ENCODE measurements around the gene CXCR1.
"Not testable (repeated sequence)": the region's sequence is repeated elsewhere in the genome, so short reads cannot be mapped to it uniquely, and the experiment has no call there.

Gene CXCR1

DNA sequence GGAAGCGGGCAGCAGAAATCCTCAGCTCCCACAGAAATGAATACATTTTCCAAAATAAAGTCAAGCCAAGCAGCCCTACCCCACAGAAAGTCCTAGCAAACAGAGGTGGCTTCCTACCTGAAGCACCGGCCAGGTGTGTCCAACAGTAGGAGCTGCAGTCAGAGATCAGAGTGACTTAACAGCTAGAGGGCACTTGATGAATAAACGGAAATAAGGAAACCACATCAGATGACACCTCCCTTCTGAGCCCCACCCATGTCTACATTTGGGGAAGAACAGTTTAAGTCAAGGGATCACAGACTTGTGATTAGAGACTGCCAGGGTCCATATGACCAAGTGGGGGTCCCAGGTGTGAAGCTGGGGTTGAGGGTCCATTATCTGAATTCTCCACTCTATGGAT lies at the start of gene CXCR1:
CXCR1 (minus strand) TSS at position 172 of the 400 bp plus-strand sequence. CDS start 1,751 bp downstream, outside the sequence.
- DNase-seq: peak; percentile 35

DNA sequence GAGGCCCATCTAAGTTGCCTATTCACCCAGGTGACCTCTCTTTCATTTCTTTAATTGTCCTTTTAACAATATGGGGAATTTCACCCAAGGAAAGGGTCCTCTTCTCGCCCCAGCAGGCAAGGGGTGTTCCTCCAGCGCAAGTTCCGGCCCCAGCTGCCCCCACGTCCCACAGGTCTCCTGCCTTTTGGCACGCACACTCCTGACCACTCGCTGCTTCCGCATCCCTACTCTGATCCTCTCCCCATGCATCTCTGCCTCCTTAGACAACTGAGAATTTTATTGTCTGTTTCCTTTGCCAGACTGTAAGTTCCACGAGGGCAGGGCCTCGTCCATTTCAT lies 49.5 kb upstream of the CXCR1 start:
- no peak for DNase-seq

DNA sequence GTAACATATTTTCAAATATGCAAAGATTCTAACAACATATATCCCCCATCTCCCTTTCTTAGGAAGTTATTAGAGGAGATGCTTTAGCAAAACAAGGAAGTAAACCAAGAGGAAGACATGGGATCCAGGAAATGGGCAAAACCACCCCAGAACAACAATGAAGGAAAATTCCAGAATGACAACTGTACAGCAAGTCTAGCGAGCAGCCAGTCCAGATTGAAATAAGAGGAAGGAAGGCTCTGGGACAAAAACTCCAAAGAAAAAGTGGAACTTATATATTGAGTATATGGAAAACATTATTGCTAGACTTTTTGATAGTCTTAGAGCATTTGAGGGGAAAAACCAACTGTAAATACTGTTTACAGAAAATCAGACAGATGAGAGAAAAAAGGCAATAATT lies 47.4 kb upstream of the CXCR1 start:
- no peak for DNase-seq

DNA sequence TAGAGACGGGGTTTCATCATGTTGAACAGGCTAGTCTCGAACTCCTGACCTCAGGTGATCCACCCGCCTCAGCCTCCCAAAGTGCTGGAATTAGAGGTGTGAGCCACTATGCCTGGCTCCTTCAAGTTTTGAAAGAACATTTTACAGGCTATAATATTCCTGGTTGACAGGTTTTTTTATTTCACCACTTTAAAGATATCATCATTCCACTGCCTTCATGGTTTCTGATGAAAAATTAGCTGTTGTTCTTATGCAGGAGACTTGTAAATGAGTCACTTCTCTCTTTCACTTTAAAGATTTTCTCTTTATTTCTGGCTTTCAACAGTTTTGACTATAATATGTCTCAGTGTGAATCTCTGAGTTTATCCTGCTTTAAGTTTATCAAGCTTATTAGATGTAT lies 42.3 kb upstream of the CXCR1 start:
- no peak for DNase-seq

DNA sequence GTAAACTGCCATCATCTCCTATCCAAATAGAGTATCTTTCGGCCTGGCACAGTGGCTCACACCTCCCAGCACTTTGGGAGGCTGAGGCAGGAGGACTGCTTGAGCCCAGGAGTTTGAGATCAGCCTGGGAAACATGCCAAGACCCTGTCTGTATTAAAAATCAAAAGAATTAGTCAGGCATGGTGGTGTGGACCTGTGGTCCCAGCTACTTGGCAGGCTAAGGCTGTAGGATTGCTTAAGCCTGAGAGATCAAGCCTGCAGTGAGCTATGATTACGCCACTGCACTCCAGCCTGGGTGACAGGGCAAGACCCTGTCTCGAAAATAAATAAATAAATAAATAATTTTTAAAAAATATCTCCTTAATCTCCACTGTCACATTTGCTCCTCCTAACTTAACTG lies 35.5 kb upstream of the CXCR1 start:
- DNase-seq: no peak

DNA sequence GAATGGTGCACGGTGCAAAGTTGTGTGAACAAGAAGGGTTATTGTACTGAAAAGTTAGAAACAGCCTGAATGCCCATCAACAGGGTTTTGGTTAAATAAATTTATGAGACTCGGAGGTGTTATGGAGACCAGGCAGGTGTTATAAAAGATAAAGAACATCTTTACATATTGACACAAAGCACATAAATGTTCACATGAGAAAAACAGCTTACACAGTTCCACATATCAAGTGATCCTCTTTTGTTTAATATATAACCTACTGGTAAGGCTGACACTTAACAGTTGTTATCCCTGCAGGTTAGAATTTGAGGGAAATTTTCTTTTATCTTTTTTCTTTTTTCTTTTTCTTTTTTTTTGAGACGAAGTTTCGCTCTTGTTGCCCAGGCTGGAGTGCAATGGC lies 30.2 kb upstream of the CXCR1 start:
- no peak for DNase-seq

DNA sequence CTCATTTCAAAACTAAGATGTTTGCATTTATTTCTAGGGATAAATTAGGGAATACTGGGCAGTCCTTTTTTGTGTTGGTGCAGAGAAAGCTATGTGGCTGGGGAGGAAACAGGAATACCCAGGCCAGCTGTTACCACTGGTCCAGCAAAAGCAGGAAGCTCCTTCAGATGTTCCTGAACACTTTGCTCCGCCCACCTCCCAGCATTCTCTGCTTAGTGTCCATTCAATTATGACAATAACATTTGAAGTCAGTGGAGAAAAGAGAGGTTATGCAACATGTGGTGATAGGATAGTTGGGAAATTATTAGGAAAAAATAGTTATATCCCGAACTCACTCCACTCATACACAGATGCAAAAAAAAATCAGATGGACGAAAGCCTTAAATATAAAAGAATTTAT lies 28.1 kb upstream of the CXCR1 start:
- no peak for DNase-seq

DNA sequence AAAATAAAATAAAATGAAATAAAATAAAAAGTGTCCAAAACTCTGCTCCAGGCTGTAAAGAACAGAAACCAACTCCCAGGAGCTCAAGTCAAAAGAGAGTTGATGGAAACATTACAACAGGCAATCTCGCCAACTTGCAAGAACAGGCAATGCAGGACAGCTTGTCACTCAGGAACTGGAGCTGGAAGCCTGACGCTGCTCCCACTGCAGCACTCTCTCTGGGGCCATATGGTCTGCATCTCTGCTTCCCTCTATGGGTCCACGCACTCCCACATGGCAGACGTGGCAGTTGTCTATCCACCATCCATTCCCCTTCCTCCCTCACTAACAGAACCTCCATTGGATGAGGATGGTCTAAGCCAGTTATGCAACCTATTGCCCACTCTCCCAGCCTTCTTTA lies 26.9 kb upstream of the CXCR1 start:
- no peak for DNase-seq

DNA sequence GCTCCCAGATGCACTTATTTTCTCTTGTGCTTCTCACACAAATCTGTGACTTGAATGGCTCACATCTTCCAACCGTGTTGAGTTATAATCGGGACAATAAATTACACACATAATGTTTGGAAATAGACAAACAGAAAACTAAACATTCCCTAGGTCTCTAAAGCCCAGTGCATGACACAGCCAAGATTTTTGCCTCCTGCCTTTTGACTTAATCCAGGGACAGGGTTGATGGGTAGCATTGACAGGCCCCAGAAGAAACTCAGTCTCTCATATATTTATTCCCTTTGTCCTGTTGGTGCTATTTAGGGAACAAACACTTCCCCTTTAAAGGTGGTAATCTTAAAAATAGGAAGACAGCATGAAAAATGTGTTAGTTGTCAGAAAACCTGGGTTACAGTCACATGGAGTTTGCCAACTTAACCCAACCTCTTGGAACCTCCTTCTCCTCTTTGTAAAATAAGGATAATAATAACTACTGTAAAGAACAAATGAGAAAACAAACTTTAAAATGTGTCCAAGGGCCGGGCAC lies 26.2 kb upstream of the CXCR1 start:
- DNase-seq: no peak

DNA sequence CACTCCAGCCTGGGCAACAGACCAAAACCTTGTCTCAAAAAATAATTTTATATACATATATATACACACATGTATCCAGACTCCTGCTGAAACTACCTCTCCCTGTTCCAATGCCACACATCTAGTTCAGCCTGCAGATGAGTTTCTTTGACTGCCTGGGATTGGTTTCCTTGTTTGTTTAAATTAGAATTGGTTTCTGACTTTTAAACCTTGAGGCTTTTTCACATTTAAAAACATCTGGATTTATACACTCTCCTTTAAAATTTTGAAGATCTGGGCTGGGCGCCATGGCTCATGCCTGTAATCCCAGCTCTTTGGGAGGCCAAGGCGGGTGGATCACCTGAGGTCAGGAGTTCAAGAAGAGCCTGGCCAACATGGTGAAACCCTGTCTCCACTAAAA lies 21.8 kb upstream of the CXCR1 start:
- no peak for DNase-seq

DNA sequence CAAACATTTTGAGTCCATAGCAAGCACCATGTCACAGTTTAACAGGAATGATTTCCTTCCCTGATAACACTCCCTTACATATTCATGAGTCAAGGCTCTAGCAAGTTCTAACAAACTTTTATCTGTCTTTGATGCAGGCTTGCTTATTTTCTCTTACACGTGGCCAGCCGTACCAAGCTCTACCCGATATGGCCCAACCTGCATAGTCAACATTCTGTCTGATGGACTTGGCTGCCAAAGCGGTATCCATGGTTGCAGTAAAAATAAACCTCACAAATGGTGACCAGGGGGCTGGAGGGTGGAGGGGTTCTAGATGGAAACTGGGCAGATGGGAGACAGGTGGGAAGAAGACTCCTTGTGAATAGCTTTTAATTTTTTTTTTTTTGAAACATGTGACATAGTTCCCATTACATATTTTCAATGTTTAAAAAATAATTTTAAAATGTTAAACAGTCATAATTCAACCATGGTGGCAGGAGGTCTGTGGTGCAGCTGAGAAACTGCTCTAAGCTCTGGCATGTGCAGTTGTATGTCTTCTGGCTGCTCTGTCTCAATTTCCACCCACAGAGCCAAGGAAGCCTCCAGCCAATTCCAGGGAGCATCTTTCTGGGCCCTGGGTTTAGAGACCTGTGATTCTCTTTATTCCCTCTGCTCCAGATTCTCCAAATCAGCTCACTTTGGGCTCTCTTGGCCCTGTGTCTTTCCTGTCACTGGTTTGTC lies 20.7 kb upstream of the CXCR1 start:
- DNase-seq: no peak

DNA sequence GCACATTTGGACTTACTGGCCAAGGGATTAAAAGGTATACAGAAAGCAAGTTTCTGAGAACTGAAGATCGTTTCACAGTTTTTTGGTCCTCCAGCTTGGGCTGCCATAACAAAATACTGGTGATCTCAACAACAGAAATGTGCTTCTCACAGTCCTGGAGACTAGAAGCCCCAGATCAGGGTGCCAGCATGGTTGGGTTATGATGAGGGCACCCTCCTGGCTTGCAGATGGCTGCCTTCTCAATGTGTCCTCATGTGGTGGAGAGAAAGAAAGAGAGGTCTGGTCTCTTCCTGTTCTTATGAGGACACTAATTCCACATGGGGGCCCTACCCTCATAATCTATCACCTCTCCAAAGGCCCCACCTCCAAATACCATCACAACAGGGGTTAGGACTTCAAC lies 20.1 kb upstream of the CXCR1 start:
- DNase-seq: no peak

DNA sequence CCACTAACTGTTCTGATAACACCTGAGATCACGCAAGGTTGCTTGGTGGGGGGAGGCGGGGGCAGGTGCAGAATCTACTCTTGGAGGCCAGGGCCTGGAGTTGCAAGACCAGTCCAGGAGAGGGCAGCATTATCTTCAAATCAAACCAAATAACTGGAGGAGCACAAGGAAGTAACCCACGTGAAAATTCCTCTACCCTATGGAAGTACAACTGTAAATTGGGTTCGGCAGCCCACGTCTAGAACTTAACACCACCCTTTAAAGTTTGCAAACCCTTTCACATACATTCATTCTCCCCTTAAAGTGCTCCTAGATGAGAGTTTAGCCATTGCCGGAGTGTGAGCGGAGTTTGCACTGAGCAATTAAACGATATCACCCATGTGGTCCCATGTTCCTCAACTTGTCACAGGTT lies 19.6 kb upstream of the CXCR1 start:
- peak; percentile 81 for DNase-seq

DNA sequence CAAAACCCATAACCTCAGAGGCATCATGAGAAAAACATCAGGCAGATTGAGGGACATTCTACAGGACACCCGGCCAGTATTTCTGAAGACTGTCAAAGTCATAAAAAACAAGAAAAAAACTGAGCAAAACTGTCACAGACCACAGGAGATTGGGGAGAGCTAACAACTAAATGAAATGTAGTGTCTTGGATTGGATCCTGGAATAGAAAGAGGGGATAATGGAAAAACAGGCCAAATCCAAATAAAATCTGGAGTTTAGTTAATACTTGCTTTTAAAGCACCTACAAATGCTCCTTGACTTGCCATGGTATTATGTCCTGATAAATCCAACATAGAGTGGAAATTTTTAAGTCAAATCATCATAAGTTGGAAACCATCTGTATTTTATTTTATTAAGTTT lies 17.6 kb upstream of the CXCR1 start:
- DNase-seq: no peak

DNA sequence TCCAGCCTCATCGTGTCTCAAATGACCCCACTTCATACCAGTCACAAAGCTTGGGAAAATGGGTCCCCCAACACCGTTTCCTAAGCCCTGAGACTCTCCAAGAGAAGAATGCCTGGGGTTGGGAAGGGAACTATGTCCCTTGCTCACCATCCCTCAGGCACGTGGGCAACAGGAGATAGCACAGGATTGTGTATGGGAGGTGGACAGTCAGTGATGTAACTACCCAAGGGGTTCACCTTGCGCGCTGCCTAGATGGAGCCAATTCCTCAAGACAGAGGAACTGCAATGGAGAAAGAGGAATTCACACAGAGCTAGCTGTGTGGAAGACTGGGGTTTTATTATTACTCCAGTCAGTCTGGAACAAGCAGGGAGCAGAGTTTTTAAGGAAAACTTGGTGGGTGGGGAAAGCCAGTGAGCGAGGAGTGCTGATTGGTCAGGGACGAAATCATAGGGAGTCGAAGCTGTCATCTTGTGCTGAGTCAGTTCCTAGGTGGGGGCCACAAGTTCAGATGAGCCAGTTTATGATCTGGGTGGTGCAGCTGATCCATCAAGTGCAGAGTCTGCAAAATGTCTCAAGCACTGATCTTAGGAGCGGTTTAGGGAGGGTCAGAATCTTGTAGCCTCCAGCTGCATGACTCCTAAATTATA lies 13.8 kb upstream of the CXCR1 start:
- DNase-seq: no peak

DNA sequence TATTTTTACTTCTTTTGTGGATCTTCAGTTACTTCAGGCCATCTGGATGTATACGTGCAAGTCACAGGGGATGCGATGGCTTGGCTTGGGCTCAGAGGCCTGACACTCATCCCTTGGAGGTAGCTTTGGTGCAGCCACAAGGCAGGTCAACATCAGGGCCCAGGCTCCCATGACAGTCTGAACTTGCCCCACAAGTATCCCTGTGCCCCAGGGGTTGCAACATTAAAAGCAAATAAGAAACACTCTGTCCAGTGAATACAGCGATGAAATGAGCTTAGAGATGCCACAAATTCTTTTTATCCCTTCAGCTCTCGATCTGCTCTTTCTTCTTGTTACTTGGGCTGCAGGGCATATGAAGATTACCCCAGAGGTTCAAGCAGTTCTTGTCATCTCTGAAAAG lies 13.0 kb upstream of the CXCR1 start:
- DNase-seq: no peak

DNA sequence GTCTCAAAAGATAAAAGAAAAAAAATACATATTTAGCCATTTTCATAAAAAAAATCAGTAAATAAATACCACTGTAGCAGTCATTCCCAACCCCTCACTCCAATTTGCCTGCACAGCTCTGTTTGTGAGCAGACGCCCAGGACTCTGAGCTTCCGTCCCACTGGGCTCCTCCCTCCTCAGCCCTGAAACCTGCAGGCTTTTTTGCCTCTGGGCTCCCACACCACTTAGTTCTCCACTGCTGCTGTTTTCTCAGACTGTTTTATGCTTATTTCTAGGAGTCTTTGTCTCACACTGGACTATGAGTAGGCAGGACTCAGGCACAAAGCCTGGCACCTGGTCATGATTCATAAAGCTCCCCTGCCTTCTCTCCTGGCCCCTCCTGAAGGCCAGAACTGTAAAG lies 6.1 kb upstream of the CXCR1 start:
- DNase-seq: no peak

DNA sequence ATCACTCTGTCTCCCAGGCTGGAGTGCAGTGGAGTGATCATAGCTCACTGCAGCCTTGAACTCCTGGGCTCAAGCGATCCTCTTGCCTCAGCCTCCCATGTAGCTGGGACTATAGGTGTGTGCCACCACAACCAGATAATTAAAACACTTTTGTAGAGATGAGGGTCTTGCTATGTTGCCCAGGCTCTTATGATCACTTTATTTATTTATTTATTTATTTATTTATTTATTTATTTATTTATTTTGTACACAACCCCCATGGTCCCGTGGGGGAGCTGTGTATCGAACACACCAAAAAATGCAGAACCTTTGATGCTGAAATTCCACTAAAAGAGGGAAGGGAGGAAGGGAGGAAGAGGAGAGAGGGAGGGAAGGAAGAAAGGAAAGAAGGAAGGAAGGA lies 5.0 kb upstream of the CXCR1 start:
- DNase-seq: not testable (repeated sequence)

DNA sequence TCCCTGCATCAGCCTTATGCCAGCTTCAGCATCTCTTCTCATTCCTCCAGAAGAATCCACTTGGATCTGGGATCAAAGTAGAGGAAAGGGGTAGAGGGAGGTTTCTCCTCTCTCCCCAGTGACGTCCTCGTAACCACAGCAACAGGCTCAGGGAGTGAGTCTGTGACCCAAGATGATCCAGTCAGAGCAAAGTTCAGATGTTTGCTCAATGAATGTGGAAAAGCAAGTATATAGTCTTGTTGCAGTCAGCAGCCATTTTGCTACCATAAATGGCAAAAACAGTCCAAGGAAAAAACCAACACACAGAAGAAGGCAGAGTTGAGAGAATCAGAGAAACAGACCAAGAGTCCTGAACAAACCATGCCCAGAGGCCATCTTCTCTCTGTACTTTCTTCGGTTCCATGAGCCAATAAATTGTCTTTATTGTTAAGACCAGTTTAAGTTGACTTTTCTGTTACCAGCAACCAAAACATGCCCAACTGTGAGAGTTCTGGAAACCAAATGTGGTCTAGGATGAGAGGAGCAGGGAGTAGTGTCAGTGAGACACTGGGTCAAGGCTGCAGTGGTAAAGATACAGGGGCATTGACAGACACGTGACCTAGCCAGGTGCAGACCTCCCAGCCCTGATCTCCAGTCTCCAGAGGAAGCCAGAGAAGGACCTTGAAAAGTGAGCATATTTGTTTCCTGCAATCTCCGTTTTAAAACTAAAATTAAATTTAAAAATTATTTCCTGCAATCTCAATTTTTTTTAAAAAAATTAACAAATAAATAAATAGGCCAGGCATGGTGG lies 3.2 kb upstream of the CXCR1 start:
- DNase-seq: no peak

DNA sequence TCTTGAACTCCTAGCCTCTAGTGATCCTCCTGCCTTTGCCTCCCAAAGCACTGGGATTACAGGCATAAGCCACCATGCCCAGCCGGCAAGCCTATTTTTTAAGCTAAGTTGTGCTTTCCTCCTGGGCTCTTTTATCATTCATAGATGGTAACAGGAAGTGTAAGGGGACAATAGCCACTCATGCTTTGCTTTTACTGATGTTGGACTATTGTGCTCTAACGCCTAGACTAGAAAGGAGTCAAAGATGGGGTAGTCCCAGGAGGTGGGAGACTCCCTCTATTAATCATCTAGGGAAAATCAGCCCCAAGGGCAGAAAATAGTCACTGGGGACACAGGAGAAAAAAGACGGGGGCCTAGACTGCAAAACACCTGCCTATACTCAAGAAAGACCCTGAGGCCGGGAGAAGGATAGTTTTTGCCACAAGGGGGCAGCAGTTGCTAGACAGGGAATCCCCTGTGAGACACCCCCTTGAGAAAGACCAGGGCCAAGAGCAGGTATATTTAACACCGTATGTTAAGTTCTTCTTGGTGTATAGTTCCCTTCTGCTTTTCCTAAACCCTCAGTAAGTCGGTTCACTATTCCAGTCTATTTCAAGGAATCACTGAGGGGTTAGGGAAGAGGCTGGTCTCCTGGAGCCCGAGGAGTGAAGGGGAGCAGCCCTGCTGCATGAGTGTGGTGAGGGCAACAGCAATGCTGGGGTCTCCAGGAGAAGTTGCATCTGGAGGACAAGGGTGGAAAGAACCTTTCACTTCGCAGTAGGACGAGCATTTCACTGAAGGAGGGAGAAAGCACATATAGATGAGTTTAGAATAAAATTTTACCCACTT lies 2.1 kb upstream of the CXCR1 start:
- DNase-seq: peak; percentile 63

DNA sequence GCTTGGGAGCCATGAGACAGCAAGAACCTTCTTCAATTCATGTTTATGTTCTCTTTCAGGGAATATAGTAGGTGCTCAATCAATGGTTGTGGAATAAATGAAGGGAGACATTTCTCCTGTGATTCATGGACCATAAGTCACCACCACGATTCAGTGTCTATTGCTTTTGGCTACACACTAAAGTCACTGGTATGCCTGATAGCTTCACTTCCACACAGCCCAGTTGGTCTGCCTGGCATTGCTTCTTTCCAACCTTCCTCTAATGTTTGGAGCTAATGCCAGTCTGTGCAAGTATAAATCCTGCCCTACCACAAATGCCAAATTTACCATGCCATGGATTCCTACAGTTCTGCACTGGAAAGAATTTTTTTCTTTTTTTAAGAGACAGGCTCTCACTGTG lies 1.3 kb upstream of the CXCR1 start:
- DNase-seq: no peak

DNA sequence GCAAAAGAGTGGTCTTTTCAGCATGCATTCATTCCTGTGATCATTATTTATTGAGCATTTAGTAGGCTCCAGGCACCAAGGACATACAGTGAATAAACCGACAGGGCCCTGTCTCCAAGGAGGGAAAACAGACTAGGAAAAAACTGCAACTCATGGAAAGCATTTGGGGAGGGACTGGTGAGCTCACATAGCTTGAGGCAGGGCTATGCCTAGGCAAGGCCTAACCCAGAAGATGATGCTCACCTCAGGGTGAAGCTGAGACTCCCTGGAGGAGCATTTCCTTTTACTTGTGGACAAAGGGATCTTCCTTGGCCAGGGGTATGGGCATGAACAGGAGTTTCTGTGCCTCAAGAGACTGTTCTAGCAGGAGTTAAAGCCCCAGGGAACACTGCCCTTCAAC lies 3.9 kb downstream of the CXCR1 start:
- DNase-seq: no peak

DNA sequence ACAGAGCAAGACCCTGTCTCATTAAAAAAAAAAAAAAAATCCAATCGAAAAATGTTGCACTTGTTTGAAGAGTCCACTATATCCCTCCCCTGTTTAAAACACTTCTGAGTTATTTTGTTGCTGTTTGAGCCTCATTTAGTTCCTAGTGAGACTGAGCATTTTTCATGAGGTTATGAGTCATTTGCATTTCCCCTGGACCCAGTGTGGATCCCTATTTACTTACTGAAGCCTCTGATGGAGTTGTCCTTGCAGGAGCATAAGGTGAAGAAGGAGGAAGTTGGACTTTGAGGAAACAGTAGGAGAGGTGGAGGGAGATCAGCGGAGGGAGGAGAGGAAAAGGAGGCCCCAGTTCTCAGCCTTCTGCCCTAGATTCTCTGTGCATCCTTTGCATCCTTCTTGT lies 5.1 kb downstream of the CXCR1 start:
- DNase-seq: no peak
